Activated CD8-positive, alpha-beta memory T cell treated with anti-CD3 and anti-CD28 coated beads for 36 hours (primary cell): Measurements from ENCODE around the gene FAM13C. TPM values are rescaled to one million over a fixed set of nuclear protein-coding genes. Genes with fewer than 3 reads are reported as not detected.
"Not testable (repeated sequence)": the region's sequence is repeated elsewhere in the genome, so short reads cannot be mapped to it uniquely, and the experiment has no call there.

Experiments
- CTCF ChIA-PET: fragments of 350-600 bp; sonication (Branson Sonifier 250); formaldehyde crosslinking; loops from one replicate; lab custom pipeline; 2021; ENCODE audit warnings: antibody characterized with exemption; lab: Charles Lee
- POLR2A ChIA-PET: fragments of 350-600 bp; sonication (Branson Sonifier 250); formaldehyde crosslinking; loops from one replicate; lab custom pipeline; 2021; ENCODE audit warnings: antibody characterized with exemption; lab: Charles Lee
- total RNA-seq, 2 experiments: library from RNA; stranded (reverse); gene quantifications; one replicate each; pipeline ENCODE4 v1.2.3, GENCODE V29; 2021

Gene FAM13C
- total RNA-seq = not detected

GRCh38 chr10:59362144-59362958 lies at the start of gene FAM13C:
Gene FAM13C (minus strand): TSS chr10:59362549. CDS start chr10:59362460, 89 bp downstream.
- CTCF ChIA-PET = no interaction called here
- POLR2A ChIA-PET = no interaction called here

GRCh38 chr10:59405235-59405634 lies 42.9 kb upstream of the FAM13C start:
- ChIA-PET CTCF (no interaction called here), POLR2A (no interaction called here)

- ChIA-PET POLR2A (no interaction called here), CTCF (no interaction called here)
These were observed 37.9 kb upstream of the FAM13C start for GRCh38 chr10:59400214-59400613.

- CTCF ChIA-PET, POLR2A ChIA-PET: not testable (repeated sequence)
These were observed 37.0 kb upstream of the FAM13C start for GRCh38 chr10:59399329-59399728.

GRCh38 chr10:59397961-59398360 lies 35.6 kb upstream of the FAM13C start:
- POLR2A ChIA-PET = no interaction called here
- CTCF ChIA-PET = no interaction called here

GRCh38 chr10:59395984-59396383 lies 33.6 kb upstream of the FAM13C start:
- CTCF ChIA-PET = no interaction called here
- POLR2A ChIA-PET = no interaction called here

GRCh38 chr10:59393349-59393748 lies 31.0 kb upstream of the FAM13C start:
- CTCF ChIA-PET = no interaction called here
- POLR2A ChIA-PET = no interaction called here

GRCh38 chr10:59391060-59391459 lies 28.7 kb upstream of the FAM13C start:
- CTCF ChIA-PET = no interaction called here
- POLR2A ChIA-PET = no interaction called here

- ChIA-PET POLR2A (no interaction called here), CTCF (no interaction called here)
These were observed 26.3 kb upstream of the FAM13C start for GRCh38 chr10:59388671-59388976.

- POLR2A ChIA-PET = interaction anchor here (0.7 kb wide), 1 partner anchor 1645 kb away, joined by 3 read pairs; no protein-coding TSS in a partner anchor
- CTCF ChIA-PET = no interaction called here
These were observed 25.8 kb upstream of the FAM13C start for GRCh38 chr10:59387951-59388670.

- ChIA-PET POLR2A (no interaction called here), CTCF (no interaction called here)
These were observed 22.4 kb upstream of the FAM13C start for GRCh38 chr10:59384761-59385160.

- POLR2A ChIA-PET = no interaction called here
- CTCF ChIA-PET = no interaction called here
These were observed 21.6 kb upstream of the FAM13C start for GRCh38 chr10:59383908-59384307.

- CTCF ChIA-PET = no interaction called here
- POLR2A ChIA-PET = no interaction called here
These were observed 21.1 kb upstream of the FAM13C start for GRCh38 chr10:59383436-59383835.

- ChIA-PET POLR2A (no interaction called here), CTCF (no interaction called here)
These were observed 20.5 kb upstream of the FAM13C start for GRCh38 chr10:59382831-59383295.

- CTCF ChIA-PET = no interaction called here
- POLR2A ChIA-PET = no interaction called here
These were observed 19.3 kb upstream of the FAM13C start for GRCh38 chr10:59381687-59382086.

GRCh38 chr10:59376846-59377245 lies 14.5 kb upstream of the FAM13C start:
- ChIA-PET CTCF (no interaction called here), POLR2A (no interaction called here)

GRCh38 chr10:59375990-59376389 lies 13.6 kb upstream of the FAM13C start:
- ChIA-PET POLR2A (no interaction called here), CTCF (no interaction called here)

GRCh38 chr10:59374916-59375315 lies 12.6 kb upstream of the FAM13C start:
- CTCF ChIA-PET = no interaction called here
- POLR2A ChIA-PET = no interaction called here

- POLR2A ChIA-PET = no interaction called here
- CTCF ChIA-PET = no interaction called here
These were observed 10.7 kb upstream of the FAM13C start for GRCh38 chr10:59373071-59373470.

- ChIA-PET POLR2A (no interaction called here), CTCF (no interaction called here)
These were observed 10.2 kb upstream of the FAM13C start for GRCh38 chr10:59372543-59372942.

GRCh38 chr10:59366290-59366689 lies 3.9 kb upstream of the FAM13C start:
- CTCF ChIA-PET = no interaction called here
- POLR2A ChIA-PET = no interaction called here
